Measurements from ENCODE around the gene SCAMP2. TPM values are rescaled to one million over a fixed set of nuclear protein-coding genes. Genes with fewer than 3 reads are reported as not detected.

SCAMP2 gene
- total RNA-seq, 1 experiment from 2014 or later = 21.3 TPM

DNA sequence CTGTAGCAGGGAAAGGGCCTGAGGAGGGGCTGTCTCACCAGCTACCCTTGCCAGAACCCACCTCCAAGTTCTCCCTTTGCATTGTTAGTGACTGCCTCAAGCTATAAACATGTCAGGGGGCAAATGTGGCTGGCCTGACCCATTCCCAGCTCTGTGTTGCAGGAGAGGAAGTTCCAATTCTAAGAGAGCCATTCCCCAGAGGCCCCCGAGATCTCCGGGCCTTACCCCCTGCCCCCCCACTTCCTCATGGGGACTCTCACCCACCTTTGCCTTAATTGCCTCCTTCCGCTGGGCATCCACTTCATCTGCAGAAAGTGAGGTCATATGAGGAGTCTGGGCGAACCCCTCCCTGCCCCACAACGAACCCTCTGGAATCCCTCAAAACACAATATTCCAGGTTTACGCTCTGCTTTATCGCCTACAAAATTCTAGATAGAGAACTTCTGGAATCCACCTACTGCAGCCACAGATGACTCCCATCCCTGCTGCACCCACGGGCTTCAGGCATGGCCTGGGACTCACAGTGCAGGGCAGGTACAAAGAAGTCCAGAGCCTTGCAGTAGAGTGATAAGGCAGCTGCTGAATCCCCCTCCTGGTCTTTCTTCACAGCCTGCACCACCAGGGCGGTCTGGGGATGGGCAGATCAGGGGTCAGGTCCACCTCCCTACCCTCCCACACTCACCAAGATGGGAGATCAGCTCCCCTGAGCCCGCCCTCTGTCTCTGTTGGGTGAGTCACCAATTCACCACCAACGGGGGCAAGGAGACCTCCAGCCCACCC is 34.2 kb downstream of the SCAMP2 start:
- no peak for DNase-seq (ENCODE audit: low spot score)

DNA sequence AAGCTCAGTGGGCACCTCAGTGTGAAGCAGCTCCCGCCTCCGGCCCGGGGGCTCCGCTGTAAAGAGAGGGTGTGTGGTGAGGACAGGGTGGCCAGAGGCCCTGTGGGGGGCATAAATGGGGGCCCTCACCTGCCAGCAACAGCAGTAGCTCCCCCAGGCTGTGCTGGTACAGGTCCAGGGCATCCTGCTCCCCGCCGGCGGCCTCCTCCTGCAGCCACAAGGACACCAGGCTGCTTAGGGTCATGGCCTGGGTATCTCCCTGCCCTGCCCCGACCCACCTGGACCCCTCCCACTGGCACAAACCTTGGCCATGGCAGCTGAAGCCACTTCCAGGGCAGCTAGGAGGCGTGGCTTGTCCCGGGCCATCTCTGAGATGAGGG is 35.0 kb downstream of the SCAMP2 start:
- no peak for DNase-seq (ENCODE audit: low spot score)

DNA sequence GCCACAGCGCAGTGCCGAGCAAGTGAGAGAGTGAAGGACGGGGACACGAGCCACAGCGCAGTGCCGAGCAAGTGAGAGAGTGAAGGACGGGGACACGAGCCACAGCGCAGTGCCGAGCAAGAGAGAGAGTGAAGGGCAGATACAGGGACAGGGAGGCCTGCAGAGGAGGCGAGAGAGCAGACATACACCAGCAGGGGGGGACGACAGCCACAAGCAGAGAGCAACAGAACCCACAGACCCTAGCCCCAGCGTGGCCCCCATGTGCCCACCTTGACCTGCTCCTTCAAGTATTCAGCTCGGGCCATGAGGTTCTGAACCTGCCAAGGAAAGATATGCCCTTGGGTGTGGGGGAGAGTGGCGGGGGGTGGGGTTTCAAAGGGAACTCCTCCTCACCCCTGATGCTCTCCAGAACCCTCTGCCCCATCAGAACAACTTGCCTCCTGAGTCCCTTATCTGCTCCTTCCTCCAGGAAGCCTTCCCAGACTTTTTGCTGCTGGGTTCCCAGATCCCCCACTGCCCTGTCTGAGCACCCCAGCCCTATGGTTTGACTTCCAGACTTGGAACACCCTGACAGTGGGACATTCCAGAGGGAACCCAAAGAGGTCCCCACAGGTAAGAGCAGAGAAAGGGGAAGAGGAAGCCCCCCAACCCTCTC is 35.6 kb downstream of the SCAMP2 start:
- DNase-seq (ENCODE audit: low spot score) = no peak

DNA sequence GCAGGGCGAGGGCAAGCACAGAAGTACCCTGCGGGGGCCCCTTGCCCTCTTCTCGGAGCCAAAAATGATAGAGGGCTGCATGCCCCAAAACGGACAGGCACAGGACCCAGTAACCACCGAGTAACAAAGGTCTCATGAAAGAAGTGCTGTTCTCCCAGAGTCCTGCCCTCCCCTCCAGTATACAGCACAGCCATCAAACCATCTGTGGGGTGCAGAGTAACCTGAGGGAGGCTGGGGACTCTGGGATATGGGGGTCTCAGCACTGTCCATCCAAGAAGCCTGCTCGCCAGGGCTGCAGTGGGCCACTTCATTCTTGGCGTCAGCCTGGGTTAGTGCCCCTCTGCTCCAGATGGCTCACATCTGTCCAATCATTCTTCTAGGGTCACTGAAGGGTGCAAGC is 36.3 kb downstream of the SCAMP2 start:
- DNase-seq (ENCODE audit: low spot score) = no peak

DNA sequence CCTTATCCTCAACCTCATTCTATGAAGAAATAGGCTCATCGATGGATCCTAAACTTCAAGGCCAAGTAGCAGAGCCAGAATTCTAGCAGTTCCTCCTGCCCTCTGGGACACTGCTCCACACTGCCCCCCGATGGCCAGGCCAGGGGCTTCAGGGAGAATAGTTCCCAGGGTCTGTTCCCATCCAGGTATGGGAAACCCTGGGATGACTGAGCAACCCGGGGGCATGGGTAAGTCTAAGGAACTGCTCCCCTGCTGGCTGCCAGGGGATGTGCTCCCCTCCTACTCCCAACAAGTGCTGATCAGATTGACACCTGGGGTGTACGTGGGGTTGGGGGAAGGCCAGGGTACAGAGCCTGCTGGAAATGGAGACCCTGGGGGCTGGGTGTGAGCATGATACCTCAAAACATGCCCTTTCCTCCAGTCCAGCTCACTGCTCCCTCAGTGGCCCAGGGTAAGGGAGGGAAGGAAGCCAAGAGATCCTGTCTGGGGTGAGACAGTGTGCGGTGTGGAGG is 37.8 kb downstream of the SCAMP2 start:
- peak; percentile 62 for DNase-seq (ENCODE audit: low spot score)

DNA sequence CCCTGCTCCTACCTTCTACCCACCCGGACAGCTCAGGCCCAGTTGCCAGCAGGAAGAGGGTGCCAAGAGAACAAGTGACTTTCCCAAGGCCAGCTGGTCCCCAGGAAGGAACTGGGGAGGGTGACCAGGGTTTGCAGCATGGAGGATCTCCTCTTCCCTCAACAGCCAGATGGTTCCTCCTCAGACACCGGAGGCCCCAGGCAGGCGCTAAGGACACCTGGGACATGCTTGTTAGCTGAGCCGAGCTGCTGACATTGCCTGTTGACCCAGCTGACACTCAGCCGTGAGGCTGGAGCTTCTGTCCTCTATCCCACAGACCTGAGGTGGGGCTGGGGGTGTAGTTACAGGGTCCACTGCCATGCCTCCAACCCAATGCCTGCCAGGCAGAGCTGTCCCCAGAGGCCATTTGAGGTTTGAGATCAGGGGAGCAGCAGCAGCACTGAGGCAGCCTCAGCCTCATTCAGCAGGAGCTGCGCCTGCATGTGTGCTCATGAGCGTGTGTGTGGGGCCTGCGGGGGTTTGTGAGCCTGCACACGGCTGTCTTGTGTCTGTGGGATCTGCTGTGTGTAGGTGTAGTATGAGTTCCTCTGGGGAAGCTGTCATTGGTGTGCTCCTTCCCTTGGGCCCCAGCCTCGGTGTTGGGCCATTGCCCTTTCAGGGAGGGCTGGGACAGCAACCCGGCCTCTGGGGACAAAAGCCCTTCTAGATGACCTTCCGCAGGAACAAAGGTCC is 39.6 kb downstream of the SCAMP2 start:
- DNase-seq (ENCODE audit: low spot score) = no peak

DNA sequence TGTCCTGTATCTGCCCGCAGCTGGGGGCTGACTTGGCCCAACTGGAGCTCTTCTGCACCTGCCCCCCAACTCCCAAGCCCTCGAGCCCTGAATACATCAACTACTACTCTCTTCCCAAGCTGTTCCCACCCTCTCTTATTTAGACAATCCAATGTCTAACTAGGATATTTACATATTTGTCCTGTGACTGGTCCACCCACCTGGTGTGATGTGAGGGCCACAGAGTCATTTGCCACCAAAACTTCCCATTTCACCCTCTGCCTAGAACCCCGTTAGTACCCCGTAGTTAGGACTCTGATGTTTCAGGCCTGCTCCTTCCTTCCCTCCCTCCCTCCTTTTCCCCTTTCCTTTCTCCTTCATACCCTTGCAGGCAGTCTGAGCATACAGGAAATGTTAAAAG is 40.3 kb downstream of the SCAMP2 start:
- DNase-seq (ENCODE audit: low spot score) = no peak

DNA sequence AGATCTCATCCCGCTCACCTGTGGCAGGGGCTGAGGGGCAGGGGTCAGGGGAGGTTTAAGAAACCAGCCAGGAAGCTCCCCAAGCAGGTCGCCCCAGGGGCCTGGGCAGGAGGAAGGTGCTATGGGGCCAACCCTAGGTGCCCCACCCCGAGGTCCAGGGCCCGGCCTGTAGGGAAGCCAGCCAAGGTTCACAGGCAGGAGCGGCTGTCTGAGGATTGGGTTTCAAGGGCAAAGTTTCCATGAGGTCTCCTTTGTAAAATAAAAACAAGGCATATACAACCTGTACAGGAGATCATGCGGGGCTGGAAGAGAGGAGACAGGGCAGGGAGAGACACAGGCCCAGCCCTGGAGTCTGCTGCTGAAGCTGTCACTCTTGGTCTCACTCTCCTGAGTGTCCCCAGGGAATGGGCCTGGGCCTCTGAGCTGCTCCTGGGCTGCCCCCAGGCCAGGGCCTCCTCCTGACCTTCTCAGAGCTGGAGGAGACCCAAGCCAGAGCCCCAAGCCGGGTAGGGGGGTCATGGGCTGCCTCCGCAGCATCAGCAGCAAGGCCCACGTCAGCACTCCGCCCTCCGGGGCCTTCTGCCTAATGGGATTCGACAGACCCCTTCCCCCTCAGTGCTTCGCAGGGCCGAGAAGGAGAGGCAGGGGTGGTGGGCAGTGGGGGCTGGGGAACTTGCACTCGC is 41.2 kb downstream of the SCAMP2 start:
- DNase-seq (ENCODE audit: low spot score) = no peak

DNA sequence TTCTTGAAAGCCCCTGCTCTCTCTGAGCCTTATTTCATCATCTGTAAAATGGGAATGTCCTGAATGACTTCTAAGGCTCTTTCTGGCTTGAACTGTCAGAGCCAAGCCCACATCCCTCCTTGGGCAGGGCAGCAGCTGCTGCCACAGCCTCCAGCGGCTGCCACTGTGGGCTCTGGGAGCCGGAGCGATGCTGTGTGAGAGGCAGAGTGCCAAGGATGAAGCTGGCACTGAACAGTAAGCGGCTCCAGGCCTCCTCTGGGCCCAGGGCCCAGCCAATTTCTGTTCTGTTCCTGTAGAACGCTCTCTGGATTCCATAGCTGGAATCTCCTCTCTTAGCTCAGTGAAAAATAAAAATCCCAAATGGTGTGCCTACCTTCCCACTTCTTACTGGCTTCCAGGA is 42.3 kb downstream of the SCAMP2 start:
- DNase-seq (ENCODE audit: low spot score) = no peak

DNA sequence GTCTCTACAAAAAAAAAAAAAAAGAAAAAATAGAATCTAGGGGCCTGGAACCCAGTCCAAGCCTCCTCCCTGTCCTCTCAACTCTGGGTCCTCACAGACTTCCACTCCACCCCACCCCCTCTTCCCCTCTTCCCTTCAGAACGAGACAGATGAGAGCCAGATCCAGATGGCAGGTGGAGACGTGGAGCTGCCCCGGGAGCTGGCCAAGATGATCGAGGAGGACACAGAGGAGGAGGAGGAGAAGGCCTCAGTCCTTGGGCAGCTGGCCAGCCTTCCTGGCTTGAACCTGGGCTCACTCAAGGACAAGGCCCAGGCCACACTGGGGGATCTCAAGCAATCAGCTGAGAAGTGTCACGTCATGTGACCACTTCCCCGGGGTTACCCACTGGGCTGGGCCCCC is 43.2 kb downstream of the SCAMP2 start:
- no peak for DNase-seq (ENCODE audit: low spot score)

DNA sequence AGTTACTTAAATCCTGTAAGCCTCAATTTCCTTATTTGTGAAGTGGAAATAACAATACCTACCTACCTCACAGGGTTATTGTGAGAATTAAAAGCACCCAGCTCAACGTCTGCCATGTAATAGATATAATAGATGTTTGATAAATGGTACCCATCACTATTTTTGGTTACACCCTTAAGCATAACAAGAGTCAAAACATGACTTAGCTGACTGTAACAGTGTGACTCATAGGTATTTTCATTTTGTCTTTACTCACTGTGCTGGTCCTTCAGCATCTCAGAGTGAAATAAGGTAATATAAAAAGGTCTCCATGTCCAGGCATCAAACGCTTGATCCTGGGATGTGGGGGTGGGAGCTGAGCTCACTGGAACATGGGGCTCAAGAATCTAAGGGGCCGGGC is 43.7 kb downstream of the SCAMP2 start:
- no peak for DNase-seq (ENCODE audit: low spot score)

DNA sequence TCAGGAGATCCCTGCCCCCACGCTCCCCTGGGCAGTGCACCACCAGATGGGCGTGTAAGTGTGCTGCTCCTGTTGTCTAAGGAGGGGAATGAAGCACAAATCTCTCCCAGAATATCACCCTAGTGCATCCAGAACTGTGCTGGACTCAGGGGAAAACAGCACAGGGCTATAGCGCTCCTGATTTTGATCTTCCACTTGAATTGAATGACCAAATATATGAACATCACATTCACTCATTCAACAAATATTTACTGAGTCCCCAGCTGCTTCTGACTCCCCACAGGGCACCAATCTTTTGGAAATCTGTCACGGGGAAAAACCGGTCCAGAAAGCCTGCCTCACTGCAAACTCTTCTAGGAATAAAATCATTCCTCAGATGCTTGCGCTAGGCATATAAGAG is 44.3 kb downstream of the SCAMP2 start:
- no peak for DNase-seq (ENCODE audit: low spot score)

DNA sequence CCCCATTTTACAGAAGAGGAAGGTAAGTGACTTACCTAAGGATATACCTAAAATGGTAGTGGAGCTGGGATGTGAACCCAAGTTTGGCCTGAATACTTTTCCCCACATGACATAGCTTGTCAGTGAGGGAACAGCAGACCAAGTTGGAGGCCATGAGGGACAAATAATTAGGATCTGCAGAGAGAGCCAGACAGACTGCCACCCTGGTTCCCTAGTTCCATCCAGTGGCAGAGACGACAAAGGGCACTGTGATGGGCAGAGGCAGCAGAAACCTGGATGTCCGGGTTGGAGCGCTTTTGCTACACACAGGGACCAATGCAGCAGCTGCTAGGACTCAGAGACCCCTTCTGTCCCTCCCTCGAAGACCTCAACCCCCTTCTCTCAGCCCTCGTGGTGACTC is 45.6 kb downstream of the SCAMP2 start:
- no peak for DNase-seq (ENCODE audit: low spot score)

DNA sequence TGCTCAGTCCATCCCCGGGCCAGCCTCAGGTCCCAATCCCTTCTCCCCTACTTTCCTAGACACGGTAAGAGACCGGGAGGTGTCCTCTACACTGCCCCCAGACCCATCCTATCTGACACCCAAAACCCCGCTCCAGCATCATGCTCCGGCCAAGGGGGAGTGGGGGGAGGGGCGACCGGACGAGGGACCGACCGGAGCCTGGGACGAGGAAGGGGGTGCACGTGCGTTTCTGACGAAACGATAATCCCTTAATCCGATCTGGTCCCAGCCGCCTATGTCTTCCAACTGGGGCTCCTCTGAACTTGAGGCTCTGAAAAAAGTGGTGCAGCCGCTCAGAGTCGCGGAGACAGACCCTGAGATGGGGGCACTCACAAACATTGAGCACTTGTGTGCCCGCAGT is 46.2 kb downstream of the SCAMP2 start:
- no peak for DNase-seq (ENCODE audit: low spot score)

DNA sequence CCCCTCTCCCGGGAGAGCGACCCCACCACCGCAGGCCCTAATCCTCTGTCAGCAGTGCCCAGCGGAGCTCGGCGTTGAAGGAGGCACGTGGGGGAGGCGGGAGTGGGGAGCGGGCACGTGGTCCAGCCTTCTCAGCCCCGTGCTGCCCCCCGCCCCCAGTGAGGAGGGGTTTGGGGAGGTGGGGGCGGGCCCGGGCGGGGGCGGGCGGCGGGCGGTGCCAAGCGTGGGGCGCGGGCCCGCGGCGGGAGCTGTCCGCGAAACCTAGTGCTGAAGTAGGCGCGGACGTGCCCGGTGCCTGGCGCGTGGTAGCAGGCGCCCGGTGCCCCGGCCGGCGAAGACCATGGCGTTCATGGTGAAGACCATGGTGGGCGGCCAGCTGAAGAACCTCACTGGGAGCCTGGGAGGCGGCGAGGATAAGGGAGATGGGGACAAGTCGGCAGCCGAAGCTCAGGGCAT is 46.8 kb downstream of the SCAMP2 start, which contains the start of gene CPLX3:
TSS of gene CPLX3 (plus strand) at position 264 of the 456 bp plus-strand sequence. CDS start at position 341, 77 bp downstream.
- DNase-seq (ENCODE audit: low spot score) = no peak

DNA sequence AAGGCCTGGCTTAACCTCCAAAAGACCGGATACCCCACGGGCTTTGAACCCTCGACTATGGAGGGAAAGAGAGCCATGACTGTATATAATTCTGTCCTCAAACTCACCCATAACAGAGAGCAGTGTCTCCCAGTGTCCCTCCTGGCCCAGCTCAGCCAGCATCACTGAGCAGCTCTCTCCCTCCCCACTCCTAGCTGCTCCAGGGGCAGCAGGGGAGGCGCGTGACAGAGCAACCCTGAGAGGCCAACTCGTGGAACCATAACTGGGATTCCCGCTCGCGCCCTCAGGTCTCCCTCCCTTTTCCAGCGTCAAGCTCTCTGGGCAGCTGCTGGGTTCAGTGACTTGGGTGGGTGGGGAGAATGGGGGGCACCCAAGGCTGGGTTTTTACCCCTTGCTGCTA is 47.3 kb downstream of the SCAMP2 start:
- DNase-seq (ENCODE audit: low spot score) = no peak

DNA sequence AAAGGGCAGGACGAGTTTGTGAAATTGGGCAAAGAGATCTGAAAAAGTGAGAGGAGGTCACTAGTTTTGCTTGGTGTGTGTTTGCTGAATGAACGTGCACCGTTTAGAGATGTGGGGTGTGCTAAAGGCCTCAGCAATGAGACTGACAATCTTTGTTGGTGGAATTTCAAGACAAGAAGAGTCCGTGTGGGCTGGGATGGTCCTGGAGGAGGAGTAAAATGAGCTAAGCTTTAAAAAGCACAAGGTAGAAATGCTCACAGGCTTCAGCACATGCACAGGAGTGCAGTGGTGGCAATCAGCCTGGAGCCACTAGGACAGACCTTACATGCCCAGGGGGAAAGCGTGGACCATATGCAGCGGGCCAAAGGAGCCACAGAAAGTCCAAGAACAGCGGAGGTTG is 48.2 kb downstream of the SCAMP2 start:
- DNase-seq (ENCODE audit: low spot score) = no peak

DNA sequence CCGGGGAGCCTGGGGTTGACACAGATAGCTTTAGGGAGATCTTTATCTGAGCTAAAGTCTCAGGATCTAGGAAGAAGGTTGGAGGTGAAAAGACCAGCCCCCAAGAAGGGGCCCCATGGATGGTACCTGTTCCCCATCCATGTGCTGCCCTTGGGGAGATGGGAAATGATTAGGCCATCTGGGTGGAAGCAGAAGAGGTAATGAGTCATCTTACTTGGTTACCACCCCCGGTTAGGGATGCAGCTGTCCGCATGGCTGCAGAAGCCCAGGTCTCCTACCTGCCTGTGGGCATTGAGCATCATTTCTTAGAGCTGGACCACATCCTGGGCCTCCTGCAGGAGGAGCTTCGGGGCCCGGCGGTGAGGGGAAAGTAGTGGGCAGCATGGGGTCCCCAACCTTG is 49.8 kb downstream of the SCAMP2 start:
- no peak for DNase-seq (ENCODE audit: low spot score)

DNA sequence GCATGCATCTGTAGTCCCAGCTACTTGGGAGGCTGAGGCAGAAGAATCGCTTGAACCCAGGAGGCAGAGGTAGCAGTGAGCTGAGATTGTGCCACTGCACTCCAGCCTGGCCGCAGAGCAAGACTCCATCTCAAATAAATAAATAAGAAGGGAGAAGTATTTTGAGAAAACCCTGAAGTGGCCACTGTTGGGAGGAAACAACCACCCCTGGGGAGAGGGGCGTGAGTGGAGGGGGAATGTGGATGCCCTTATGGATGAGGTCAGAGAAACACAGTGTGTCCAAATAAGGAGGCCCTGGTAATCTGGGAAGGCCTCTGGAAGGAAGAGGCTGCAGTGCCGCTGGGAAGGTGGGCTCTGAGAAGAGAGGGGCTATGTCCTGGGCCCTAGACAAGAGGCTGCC is 50.9 kb downstream of the SCAMP2 start:
- DNase-seq (ENCODE audit: low spot score) = no peak

DNA sequence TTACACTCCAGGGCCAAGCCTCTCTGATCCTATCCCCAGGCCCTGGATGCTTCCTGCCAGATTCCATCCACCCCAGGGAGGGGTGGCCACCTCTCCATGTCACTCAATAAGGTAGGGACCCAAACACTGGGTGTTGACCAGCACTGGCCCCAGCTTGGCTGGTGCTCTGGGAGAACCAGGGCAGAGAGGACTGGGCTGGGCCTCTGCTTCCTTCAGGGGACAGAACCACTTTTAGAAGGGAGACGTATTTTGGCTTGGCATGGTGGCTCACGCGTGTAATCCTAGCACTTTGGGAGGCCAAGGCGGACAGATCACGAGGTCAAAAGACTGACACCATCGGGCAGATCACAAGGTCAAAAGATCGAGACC is 51.4 kb downstream of the SCAMP2 start:
- no peak for DNase-seq (ENCODE audit: low spot score)

DNA sequence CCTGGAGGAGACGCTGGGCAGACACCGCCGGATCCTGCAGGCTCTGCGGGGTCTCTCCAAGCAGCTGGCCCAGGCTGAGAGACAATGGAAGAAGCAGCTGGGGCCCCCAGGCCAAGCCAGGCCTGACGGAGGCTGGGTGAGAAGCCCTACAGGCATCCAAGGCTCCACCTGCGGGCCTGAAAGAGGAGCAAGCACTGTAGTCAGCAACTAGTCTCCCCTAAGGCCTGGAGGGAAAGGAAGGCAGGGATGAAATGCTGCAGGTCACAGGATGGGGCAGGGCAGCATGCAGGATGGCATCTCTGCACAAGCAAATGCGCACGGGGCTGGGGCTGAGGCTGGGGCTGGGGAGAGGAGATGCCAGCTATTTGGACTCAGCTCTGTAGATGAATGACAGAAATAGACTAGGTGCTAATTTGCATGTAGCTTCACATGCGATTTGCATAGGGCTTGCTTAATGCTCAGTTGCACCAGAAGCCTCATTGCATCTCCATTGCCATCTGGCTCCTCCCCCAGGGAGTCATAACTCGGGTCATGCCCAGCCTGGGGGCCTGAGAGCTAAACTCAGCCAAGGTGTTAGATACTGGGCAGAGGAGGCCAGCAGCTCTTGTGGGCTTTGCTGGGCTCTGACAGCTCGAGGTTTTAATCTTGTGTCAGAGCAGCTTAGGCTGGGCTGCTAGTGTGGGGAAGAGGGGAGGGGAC is 51.9 kb downstream of the SCAMP2 start:
- no peak for DNase-seq (ENCODE audit: low spot score)

All from H4 (cell line).